ENCODE results near the gene OTULIN. TPM values are rescaled to one million over a fixed set of nuclear protein-coding genes. Genes with fewer than 3 reads are reported as not detected.
A peak's percentile ranks its signal among the peaks of the same experiment; 100 is the strongest.

The OTULIN gene
- total RNA-seq, 1 donor from 2014 or later, result 10.4 TPM

- peaks cover 0 to 6% (median 0%) of the 10 kb centered on the region in 3 donors for H3K9me3 ChIP-seq (ENCODE audit: control insufficient read depth in 3 of 3, low read length in 3 of 3)
- H3K27me3 ChIP-seq (ENCODE audit: control insufficient read depth in 3 of 3, insufficient read depth in 3 of 3, low read length in 3 of 3), result no peaks in the 10 kb centered on the region
- peaks cover 18 to 27% (median 20%) of the 10 kb centered on the region in 3 donors for H3K4me1 ChIP-seq (ENCODE audit: control insufficient read depth in 3 of 3, insufficient read depth in 3 of 3, low read length in 3 of 3)
- H3K4me3 ChIP-seq (ENCODE audit: low read length in 3 of 3), result no peak overlapping the region
- H3K9ac ChIP-seq (ENCODE audit: low read depth in 1 of 3, low read length in 3 of 3), result no peak overlapping the region
- H3K36me3 ChIP-seq (ENCODE audit: control insufficient read depth in 3 of 3, insufficient read depth in 3 of 3, low read length in 3 of 3), result peaks cover 28 to 54% (median 36%) of the 10 kb centered on the region in 3 donors
- no peak overlapping the region for H3K27ac ChIP-seq (ENCODE audit: low read depth, low read length)
Measured at GRCh38 chr5:14686517-14686916, 22.0 kb downstream of the OTULIN start.

GRCh38 chr5:14687023-14687665 lies 22.6 kb downstream of the OTULIN start:
- Histone ChIP-seq H3K4me3 (ENCODE audit: low read length in 3 of 3) (no peak overlapping the region), H3K36me3 (ENCODE audit: control insufficient read depth in 3 of 3, insufficient read depth in 3 of 3, low read length in 3 of 3) (peaks cover 23 to 48% (median 30%) of the 10 kb centered on the region in 3 donors), H3K9ac (ENCODE audit: low read depth in 1 of 3, low read length in 3 of 3) (peak overlapping the region in 1 of 3 donors; percentile 33), H3K4me1 (ENCODE audit: control insufficient read depth in 3 of 3, insufficient read depth in 3 of 3, low read length in 3 of 3) (peaks cover 18 to 27% (median 20%) of the 10 kb centered on the region in 3 donors), H3K27ac (ENCODE audit: low read depth, low read length) (no peak overlapping the region), H3K9me3 (ENCODE audit: control insufficient read depth in 3 of 3, low read length in 3 of 3) (peaks cover 0 to 6% (median 0%) of the 10 kb centered on the region in 3 donors), H3K27me3 (ENCODE audit: control insufficient read depth in 3 of 3, insufficient read depth in 3 of 3, low read length in 3 of 3) (no peaks in the 10 kb centered on the region)

- no peaks in the 10 kb centered on the region for H3K4me1 ChIP-seq (ENCODE audit: control insufficient read depth in 3 of 3, insufficient read depth in 3 of 3, low read length in 3 of 3)
- no peak overlapping the region for H3K9ac ChIP-seq (ENCODE audit: low read depth in 1 of 3, low read length in 3 of 3)
- H3K36me3 ChIP-seq (ENCODE audit: control insufficient read depth in 3 of 3, insufficient read depth in 3 of 3, low read length in 3 of 3), result peaks cover 37 to 54% (median 45%) of the 10 kb centered on the region in 3 donors
- H3K27me3 ChIP-seq (ENCODE audit: control insufficient read depth in 3 of 3, insufficient read depth in 3 of 3, low read length in 3 of 3), result no peaks in the 10 kb centered on the region
- no peak overlapping the region for H3K4me3 ChIP-seq (ENCODE audit: low read length in 3 of 3)
- H3K9me3 ChIP-seq (ENCODE audit: control insufficient read depth in 3 of 3, low read length in 3 of 3), result peaks cover 0 to 6% (median 0%) of the 10 kb centered on the region in 3 donors
- H3K27ac ChIP-seq (ENCODE audit: low read depth, low read length), result no peak overlapping the region
Measured at GRCh38 chr5:14693070-14693469, 28.6 kb downstream of the OTULIN start.

GRCh38 chr5:14695152-14695551 lies 30.6 kb downstream of the OTULIN start:
- Histone ChIP-seq H3K27me3 (ENCODE audit: control insufficient read depth in 3 of 3, insufficient read depth in 3 of 3, low read length in 3 of 3) (no peaks in the 10 kb centered on the region), H3K36me3 (ENCODE audit: control insufficient read depth in 3 of 3, insufficient read depth in 3 of 3, low read length in 3 of 3) (peaks cover 28 to 39% (median 37%) of the 10 kb centered on the region in 3 donors)

GRCh38 chr5:14696057-14696456 lies 31.5 kb downstream of the OTULIN start:
- Histone ChIP-seq H3K9ac (ENCODE audit: low read depth in 1 of 3, low read length in 3 of 3) (no peak overlapping the region), H3K4me3 (ENCODE audit: low read length in 3 of 3) (no peak overlapping the region), H3K27me3 (ENCODE audit: control insufficient read depth in 3 of 3, insufficient read depth in 3 of 3, low read length in 3 of 3) (no peaks in the 10 kb centered on the region), H3K36me3 (ENCODE audit: control insufficient read depth in 3 of 3, insufficient read depth in 3 of 3, low read length in 3 of 3) (peaks cover 20 to 32% (median 28%) of the 10 kb centered on the region in 3 donors), H3K9me3 (ENCODE audit: control insufficient read depth in 3 of 3, low read length in 3 of 3) (no peaks in the 10 kb centered on the region), H3K4me1 (ENCODE audit: control insufficient read depth in 3 of 3, insufficient read depth in 3 of 3, low read length in 3 of 3) (peaks cover 0 to 5% (median 5%) of the 10 kb centered on the region in 3 donors), H3K27ac (ENCODE audit: low read depth, low read length) (no peak overlapping the region)

More at GRCh38 chr5:14695152-14695551, 30.6 kb downstream of the OTULIN start:
- Histone ChIP-seq H3K9ac (ENCODE audit: low read depth in 1 of 3, low read length in 3 of 3) (no peak overlapping the region), H3K4me3 (ENCODE audit: low read length in 3 of 3) (no peak overlapping the region), H3K9me3 (ENCODE audit: control insufficient read depth in 3 of 3, low read length in 3 of 3) (peaks cover 0 to 4% (median 0%) of the 10 kb centered on the region in 3 donors), H3K4me1 (ENCODE audit: control insufficient read depth in 3 of 3, insufficient read depth in 3 of 3, low read length in 3 of 3) (no peaks in the 10 kb centered on the region), H3K27ac (ENCODE audit: low read depth, low read length) (no peak overlapping the region)

- H3K4me1 ChIP-seq (ENCODE audit: control insufficient read depth in 3 of 3, insufficient read depth in 3 of 3, low read length in 3 of 3), result peaks cover 0 to 8% (median 8%) of the 10 kb centered on the region in 3 donors
- H3K27me3 ChIP-seq (ENCODE audit: control insufficient read depth in 3 of 3, insufficient read depth in 3 of 3, low read length in 3 of 3), result no peaks in the 10 kb centered on the region
- H3K9me3 ChIP-seq (ENCODE audit: control insufficient read depth in 3 of 3, low read length in 3 of 3), result no peaks in the 10 kb centered on the region
- H3K36me3 ChIP-seq (ENCODE audit: control insufficient read depth in 3 of 3, insufficient read depth in 3 of 3, low read length in 3 of 3), result peaks cover 20 to 32% (median 25%) of the 10 kb centered on the region in 3 donors
- no peak overlapping the region for H3K4me3 ChIP-seq (ENCODE audit: low read length in 3 of 3)
- H3K27ac ChIP-seq (ENCODE audit: low read depth, low read length), result no peak overlapping the region
- H3K9ac ChIP-seq (ENCODE audit: low read depth in 1 of 3, low read length in 3 of 3), result no peak overlapping the region
Measured at GRCh38 chr5:14696851-14697250, 32.3 kb downstream of the OTULIN start.

GRCh38 chr5:14698495-14698894 lies 34.0 kb downstream of the OTULIN start:
- H3K9ac ChIP-seq (ENCODE audit: low read depth in 1 of 3, low read length in 3 of 3), result no peak overlapping the region
- H3K27ac ChIP-seq (ENCODE audit: low read depth, low read length), result no peak overlapping the region
- peaks cover 0 to 8% (median 8%) of the 10 kb centered on the region in 3 donors for H3K4me1 ChIP-seq (ENCODE audit: control insufficient read depth in 3 of 3, insufficient read depth in 3 of 3, low read length in 3 of 3)
- H3K9me3 ChIP-seq (ENCODE audit: control insufficient read depth in 3 of 3, low read length in 3 of 3), result no peaks in the 10 kb centered on the region
- H3K27me3 ChIP-seq (ENCODE audit: control insufficient read depth in 3 of 3, insufficient read depth in 3 of 3, low read length in 3 of 3), result no peaks in the 10 kb centered on the region
- no peak overlapping the region for H3K4me3 ChIP-seq (ENCODE audit: low read length in 3 of 3)
- peaks cover 13 to 24% (median 19%) of the 10 kb centered on the region in 3 donors for H3K36me3 ChIP-seq (ENCODE audit: control insufficient read depth in 3 of 3, insufficient read depth in 3 of 3, low read length in 3 of 3)

GRCh38 chr5:14699159-14699558 lies 34.6 kb downstream of the OTULIN start:
- H3K9ac ChIP-seq (ENCODE audit: low read depth in 1 of 3, low read length in 3 of 3), result no peak overlapping the region
- peaks cover 0 to 8% (median 8%) of the 10 kb centered on the region in 3 donors for H3K4me1 ChIP-seq (ENCODE audit: control insufficient read depth in 3 of 3, insufficient read depth in 3 of 3, low read length in 3 of 3)
- no peak overlapping the region for H3K4me3 ChIP-seq (ENCODE audit: low read length in 3 of 3)
- H3K9me3 ChIP-seq (ENCODE audit: control insufficient read depth in 3 of 3, low read length in 3 of 3), result no peaks in the 10 kb centered on the region
- no peak overlapping the region for H3K27ac ChIP-seq (ENCODE audit: low read depth, low read length)
- peaks cover 7 to 17% (median 17%) of the 10 kb centered on the region in 3 donors for H3K36me3 ChIP-seq (ENCODE audit: control insufficient read depth in 3 of 3, insufficient read depth in 3 of 3, low read length in 3 of 3)
- H3K27me3 ChIP-seq (ENCODE audit: control insufficient read depth in 3 of 3, insufficient read depth in 3 of 3, low read length in 3 of 3), result no peaks in the 10 kb centered on the region

GRCh38 chr5:14699807-14700400 lies 35.4 kb downstream of the OTULIN start:
- no peak overlapping the region for H3K27ac ChIP-seq (ENCODE audit: low read depth, low read length)

More at GRCh38 chr5:14699807-14700400, 35.4 kb downstream of the OTULIN start:
- Histone ChIP-seq H3K4me1 (ENCODE audit: control insufficient read depth in 3 of 3, insufficient read depth in 3 of 3, low read length in 3 of 3) (peaks cover 0 to 8% (median 8%) of the 10 kb centered on the region in 3 donors), H3K4me3 (ENCODE audit: low read length in 3 of 3) (no peak overlapping the region), H3K9ac (ENCODE audit: low read depth in 1 of 3, low read length in 3 of 3) (no peak overlapping the region), H3K36me3 (ENCODE audit: control insufficient read depth in 3 of 3, insufficient read depth in 3 of 3, low read length in 3 of 3) (peaks cover 6 to 17% (median 16%) of the 10 kb centered on the region in 3 donors), H3K9me3 (ENCODE audit: control insufficient read depth in 3 of 3, low read length in 3 of 3) (no peaks in the 10 kb centered on the region), H3K27me3 (ENCODE audit: control insufficient read depth in 3 of 3, insufficient read depth in 3 of 3, low read length in 3 of 3) (no peaks in the 10 kb centered on the region)

Measured in skeletal muscle tissue (tissue), 4 donors.